GM19043 (cell line): ENCODE data around the gene HS6ST1.

Experiments
- ATAC-seq: cut with Tn5 transposase; IDR thresholded peaks from one replicate; pipeline ENCODE4 v1.9.1; 2021; ENCODE audit warnings: low read depth; ENCODE audit not compliant: unreplicated experiment

The HS6ST1 gene, protein sequence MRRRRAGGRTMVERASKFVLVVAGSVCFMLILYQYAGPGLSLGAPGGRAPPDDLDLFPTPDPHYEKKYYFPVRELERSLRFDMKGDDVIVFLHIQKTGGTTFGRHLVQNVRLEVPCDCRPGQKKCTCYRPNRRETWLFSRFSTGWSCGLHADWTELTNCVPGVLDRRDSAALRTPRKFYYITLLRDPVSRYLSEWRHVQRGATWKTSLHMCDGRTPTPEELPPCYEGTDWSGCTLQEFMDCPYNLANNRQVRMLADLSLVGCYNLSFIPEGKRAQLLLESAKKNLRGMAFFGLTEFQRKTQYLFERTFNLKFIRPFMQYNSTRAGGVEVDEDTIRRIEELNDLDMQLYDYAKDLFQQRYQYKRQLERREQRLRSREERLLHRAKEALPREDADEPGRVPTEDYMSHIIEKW

DNA sequence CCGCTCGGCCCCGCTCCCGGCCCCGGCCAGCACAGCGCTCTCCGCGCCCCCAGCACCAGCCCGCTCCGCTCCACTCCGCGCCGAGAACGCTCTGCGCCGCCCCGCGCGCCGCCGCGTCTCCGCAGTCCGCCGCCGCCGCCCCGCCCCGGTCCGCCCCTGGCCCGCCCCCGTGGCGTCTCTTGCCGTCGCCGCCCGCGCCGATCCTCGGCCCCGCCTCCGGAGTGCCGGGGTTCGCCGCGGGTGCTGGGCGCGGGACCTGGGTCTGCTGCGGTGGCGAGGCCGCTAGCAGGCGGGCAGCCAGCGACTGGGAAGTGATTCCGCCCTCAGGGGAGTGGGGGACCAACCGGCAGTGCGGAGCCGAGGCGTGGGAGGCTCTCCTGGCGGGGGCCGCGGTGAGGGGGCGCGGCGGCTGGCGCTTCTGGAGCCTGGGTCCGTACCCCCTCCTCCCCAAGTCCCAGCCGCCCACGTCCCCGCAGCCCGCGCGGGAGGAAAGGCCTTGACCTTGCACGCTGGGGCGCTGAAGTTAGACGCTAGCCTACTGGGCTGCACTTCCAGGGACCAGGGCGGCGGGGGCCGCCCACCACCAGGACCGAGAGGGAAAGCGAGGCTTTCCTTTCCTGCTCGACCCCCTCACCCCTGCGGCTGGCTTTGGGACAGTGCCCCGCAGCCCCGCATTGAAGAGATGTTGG lies at the start of gene HS6ST1:
Gene HS6ST1 (minus strand): TSS at position 93 of the 689 bp plus-strand sequence. CDS start 305 bp downstream, outside the sequence.
- peak; percentile 59 for ATAC-seq

DNA sequence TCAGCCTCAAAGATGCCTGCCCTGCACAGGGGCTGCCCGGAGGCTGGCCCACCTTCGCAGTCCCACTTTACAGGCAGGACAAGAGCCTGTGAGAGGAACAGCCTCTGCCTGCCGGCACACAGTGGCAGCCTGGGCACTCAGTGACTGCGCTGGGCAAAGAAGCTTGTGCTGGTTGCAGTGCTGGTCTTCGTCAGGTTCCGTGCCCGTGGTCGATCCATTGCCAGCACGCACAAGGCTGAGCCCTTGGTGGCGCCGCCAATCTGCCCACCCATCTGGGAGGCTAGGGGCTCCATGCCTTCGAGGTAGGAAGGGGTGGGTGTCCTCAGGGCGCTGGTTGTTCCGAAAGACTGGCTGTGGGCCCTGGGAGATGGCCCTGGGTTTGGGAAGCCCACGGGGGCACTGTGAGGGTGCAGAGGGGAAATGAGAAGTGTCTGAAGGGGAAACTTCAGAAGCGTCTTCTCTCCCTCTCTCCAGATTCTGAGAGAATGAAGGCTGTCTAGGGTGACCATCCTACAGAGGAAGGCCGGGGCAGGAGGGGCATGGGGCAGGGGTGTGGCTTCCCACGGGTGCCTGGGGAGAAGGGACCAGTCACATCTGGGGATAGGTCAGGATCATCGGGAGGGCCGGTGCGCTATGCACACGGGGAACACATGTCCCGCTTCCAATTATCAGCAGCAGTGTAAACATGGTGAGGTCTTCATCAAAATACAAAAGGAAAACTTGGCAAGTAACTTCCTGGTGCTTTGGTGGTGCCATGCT lies 49.1 kb upstream of the HS6ST1 start:
- ATAC-seq = no peak

GRCh38 chr2:128366713-128367511 lies 48.2 kb upstream of the HS6ST1 start:
- ATAC-seq = no peak

- no peak for ATAC-seq
Measured at GRCh38 chr2:128365217-128365905, 46.7 kb upstream of the HS6ST1 start.

- no peak for ATAC-seq
Measured at GRCh38 chr2:128364441-128364911, 45.8 kb upstream of the HS6ST1 start.

DNA sequence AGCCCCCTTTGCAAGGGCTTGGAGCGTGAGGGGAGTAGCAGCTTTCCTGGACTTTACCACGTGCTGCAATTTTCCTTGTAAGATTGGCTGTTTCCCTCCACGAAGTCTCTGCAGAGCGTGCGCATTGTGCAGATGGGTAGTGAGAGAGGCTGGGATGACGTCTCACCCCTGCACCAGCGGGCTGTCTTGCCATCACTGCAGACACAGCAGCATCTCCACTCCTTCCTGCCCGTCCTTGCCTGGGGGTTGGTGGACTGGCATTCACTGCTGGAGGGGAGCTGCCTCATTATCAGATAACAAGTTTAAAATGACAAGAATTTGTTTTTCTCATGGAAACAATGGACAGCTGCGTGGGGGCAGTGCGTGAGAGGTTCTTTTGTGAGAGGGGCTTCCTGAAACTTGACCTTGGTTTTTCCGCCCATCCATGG lies 45.3 kb upstream of the HS6ST1 start:
- ATAC-seq = no peak

- ATAC-seq = no peak
Measured at GRCh38 chr2:128362889-128363228, 44.2 kb upstream of the HS6ST1 start.

DNA sequence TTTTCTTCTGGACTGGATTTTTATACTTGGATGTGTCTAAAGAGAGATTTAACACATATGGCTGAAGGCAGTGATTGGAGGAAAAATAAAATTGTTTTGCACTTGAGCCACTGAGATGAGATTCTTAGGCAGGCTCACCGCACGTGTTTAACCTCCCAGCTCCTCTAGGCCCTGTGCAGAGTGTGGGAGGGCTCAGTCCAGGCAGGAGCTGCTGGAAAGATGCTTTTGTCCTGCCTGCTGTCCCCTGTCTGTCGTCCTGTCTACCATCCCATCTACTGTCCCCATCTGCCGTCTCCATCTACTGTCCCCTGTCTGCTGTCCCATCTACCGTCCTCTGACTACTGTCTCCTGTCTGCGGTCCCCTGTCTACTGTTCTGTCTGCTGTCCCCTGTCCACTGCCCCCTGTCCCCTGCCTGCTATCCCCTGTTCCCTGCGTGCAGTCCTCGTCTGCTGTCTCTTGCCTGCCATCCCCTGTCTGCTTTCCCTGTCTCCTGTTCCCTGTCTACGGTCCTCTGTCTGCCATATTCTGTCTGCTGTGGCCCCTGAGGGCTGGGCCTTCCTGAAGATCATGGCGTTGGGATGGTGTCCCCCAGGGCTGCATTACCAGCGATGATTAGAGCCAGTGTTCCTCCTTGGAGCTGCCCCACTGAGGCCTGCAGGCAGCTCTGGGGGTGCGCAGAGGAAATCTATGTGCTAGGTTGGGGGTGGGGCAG lies 43.7 kb upstream of the HS6ST1 start:
- ATAC-seq = no peak

GRCh38 chr2:128361376-128362131 lies 42.9 kb upstream of the HS6ST1 start:
- no peak for ATAC-seq

DNA sequence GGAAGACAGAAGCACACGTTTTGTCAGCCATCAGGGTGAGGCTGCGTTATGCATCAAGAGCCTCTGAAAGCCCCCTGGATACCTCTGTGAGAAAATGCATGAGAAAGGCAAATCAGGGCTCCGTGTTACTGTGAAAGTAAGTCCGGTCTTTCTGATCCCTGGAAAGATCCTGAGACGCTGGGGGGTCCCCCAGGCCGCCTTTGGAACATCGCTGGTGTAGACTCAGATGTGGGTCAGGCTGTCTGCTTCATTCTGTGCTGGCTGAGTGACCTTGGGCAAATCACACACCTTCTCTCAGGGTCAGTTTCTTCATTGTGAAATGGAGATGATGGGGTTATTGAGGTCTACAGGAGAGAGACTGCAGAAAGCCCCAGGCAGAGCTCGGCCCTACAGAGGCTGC lies 42.0 kb upstream of the HS6ST1 start:
- ATAC-seq = no peak

- no peak for ATAC-seq
Measured at GRCh38 chr2:128359841-128360240, 41.2 kb upstream of the HS6ST1 start.

DNA sequence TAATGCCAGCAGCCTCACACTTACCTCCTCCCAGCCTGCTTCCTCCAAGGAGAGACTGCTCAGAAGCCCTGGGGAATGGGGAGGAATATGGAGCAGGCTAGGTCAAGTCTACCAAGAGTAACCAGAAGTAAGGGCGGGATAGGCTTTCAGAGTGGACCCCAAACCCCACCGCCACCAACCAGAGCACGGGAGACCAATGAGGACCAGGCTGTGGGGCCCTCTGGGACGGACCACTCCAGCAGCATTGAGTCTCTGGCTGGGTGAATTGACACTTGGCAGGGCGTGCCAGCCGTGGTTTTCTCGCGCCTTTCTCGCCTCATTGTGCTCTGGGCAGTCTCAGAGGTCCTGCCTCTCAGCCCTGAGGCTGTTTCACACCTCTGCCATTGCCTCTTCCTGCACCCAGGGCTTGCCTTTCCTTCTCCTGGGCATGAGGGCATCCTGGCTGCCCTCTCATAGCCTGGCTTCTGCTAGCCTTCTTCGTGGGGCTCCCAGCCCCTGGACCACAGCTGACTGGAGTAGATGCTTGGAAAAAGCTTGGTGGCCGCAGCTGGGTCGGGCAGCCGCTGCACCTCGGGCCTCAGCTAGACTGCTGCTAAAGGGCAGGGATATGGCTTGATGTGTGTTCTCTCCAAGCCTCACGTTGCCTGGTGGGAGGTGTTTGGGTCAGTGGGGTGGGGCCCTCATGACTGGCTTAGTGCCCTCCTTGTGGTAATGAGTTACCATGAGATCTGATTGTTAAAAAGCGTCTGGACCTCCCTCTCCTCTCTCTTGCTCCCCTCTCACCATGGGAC lies 40.5 kb upstream of the HS6ST1 start:
- no peak for ATAC-seq

DNA sequence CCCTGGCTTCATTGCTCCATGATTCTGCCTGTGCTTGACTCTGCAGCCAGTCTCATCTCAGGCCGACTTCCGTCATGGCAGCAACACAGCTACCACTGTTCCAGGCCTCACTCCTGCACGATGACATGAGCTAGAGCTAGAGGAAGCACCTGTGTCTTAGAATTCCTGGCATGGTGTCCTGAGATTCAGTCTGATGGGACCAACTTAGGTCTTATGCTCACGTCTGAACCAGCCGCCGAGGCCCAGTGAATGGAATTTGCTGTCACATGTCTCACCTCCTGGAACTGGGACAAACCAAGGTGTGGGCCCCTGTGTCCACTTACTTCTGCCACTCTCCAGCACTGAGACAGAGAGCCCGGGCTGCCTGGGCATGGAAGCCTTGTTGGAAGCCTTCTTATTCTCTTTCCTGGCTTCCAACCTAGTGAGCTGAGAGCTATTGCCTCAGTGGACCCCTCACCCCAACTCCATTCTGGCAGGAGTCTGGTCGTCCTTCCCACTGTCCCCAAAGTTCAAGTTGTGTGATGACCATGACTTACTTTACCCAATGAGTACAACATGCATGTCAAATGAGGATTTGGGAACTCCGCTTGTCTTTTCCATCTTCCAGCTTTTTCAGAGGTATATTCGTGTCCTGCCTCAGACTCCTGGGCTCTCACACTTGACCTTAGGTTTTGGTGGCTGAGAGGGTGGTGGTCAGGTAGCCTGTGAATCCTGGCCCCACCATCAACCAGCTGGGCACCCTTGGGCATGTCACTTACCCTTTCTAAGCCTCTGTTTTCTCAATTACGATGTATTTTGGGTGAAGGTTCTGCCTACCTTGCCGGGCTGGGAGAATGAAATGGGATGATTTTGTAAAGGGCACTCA lies 39.1 kb upstream of the HS6ST1 start:
- ATAC-seq = no peak

DNA sequence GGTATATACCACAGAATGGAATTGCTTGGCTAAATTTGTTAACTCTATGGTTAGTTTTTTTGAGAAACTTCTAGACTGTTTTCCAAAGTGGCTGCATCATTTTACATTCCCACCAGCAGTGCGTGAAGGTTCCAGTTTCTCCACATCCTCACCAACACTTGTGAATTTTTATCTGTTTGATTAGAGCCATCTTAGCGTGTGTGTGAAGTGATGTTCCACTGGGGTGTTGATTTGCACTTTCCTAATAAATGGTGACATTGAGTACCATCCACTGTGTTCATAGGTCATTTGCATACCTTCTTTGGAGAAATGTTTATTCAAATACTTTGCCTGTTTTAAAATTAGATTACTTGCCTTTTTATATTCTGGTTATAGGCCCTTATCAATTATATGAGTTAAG lies 37.5 kb upstream of the HS6ST1 start:
- no peak for ATAC-seq

GRCh38 chr2:128354726-128355470 lies 36.2 kb upstream of the HS6ST1 start:
- no peak for ATAC-seq

- ATAC-seq = no peak
Measured at GRCh38 chr2:128354161-128354560, 35.5 kb upstream of the HS6ST1 start.
